Activated CD8-positive, alpha-beta T cell treated with anti-CD3 and anti-CD28 coated beads for 36 hours (primary cell): Measurements from ENCODE around the gene NDUFS7. TPM values are rescaled to one million over a fixed set of nuclear protein-coding genes. Genes with fewer than 3 reads are reported as not detected.

Source experiments
- ATAC-seq: fragments of 200-7000 bp; cut with Tn5 transposase; one replicate; pipeline ENCODE4 v1.10.0; 2021; ENCODE audit warnings: mild to moderate bottlenecking, moderate library complexity
- CTCF ChIA-PET: fragments of 350-600 bp; sonication (Branson Sonifier 250); formaldehyde crosslinking; loops from one replicate; lab custom pipeline; 2021; ENCODE audit warnings: antibody characterized with exemption; lab: Charles Lee
- POLR2A ChIA-PET: fragments of 350-600 bp; sonication (Branson Sonifier 250); formaldehyde crosslinking; loops from one replicate; lab custom pipeline; 2021; ENCODE audit warnings: antibody characterized with exemption; lab: Charles Lee
- DNase-seq: peaks from one replicate; pipeline ENCODE4 v3.0.0-alpha.2; 2020
- H3K27ac Mint-ChIP-seq: one replicate; pipeline ENCODE4 v1.8.0; 2021; ENCODE audit warnings: mild to moderate bottlenecking, mixed read lengths
- H3K27me3 Mint-ChIP-seq: one replicate; pipeline ENCODE4 v1.8.0; 2021; ENCODE audit warnings: mixed read lengths
- H3K36me3 Mint-ChIP-seq: one replicate; pipeline ENCODE4 v1.8.0; 2021; ENCODE audit warnings: low read depth, mixed read lengths
- H3K4me1 Mint-ChIP-seq: one replicate; pipeline ENCODE4 v1.8.0; 2021; ENCODE audit warnings: low read depth, mixed read lengths
- H3K4me3 Mint-ChIP-seq: one replicate; pipeline ENCODE4 v1.8.0; 2021; ENCODE audit warnings: mild to moderate bottlenecking, moderate library complexity, mixed read lengths
- H3K9me3 Mint-ChIP-seq: one replicate; pipeline ENCODE4 v1.8.0; 2021; ENCODE audit warnings: mixed read lengths
- intact Hi-C: fragments of 100-400 bp; cut with micrococcal nuclease; formaldehyde crosslinking; loops from one replicate; pipeline ENCODE4 v1.10.0; 2022
- total RNA-seq, 2 experiments: library from RNA; stranded (reverse); gene quantifications; one replicate each; pipeline ENCODE4 v1.2.3, GENCODE V29; 2021
- TF ChIP-seq, protein P1 (sequence below): fragments of 200-600 bp; IDR thresholded peaks from one replicate; pipeline ENCODE4 v1.8.0; 2022; ENCODE audit warnings: antibody characterized with exemption, mild to moderate bottlenecking

NDUFS7 gene
- total RNA-seq, 2 experiments from 2014 or later = 113 to 120 TPM

DNA sequence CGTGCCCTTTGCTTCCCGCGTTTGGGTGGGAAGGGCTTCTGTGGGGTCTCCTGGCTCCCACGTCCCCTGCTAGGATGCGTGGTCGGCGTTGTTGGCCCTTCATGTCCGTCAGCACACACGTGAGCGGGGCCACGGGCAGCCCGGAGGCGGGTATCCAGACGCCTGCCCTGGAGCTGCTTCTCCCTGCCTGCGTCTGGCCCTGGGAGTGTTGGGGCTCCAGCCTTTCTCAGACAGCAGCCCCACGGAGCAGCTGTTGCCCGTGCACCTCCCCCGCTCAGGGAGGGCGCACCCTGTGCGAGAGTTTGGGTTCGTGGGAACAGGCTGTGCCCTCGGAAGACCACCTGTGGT lies 38.2 kb downstream of the NDUFS7 start:
- TF ChIP-seq, protein P1, sequence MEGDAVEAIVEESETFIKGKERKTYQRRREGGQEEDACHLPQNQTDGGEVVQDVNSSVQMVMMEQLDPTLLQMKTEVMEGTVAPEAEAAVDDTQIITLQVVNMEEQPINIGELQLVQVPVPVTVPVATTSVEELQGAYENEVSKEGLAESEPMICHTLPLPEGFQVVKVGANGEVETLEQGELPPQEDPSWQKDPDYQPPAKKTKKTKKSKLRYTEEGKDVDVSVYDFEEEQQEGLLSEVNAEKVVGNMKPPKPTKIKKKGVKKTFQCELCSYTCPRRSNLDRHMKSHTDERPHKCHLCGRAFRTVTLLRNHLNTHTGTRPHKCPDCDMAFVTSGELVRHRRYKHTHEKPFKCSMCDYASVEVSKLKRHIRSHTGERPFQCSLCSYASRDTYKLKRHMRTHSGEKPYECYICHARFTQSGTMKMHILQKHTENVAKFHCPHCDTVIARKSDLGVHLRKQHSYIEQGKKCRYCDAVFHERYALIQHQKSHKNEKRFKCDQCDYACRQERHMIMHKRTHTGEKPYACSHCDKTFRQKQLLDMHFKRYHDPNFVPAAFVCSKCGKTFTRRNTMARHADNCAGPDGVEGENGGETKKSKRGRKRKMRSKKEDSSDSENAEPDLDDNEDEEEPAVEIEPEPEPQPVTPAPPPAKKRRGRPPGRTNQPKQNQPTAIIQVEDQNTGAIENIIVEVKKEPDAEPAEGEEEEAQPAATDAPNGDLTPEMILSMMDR = no peak
- ChIA-PET CTCF (no interaction called here), POLR2A (interaction anchor here (0.6 to 2.1 kb wide), 2 partner anchors 9 to 130 kb away, joined by 3 to 8 read pairs; no protein-coding TSS in a partner anchor)
- H3K9me3 Mint-ChIP-seq = no peaks in the 10 kb centered on the region
- ATAC-seq (no peak), DNase-seq (no peak)
- peaks cover 51% of the 10 kb centered on the region for H3K36me3 Mint-ChIP-seq
- peaks cover 8% of the 10 kb centered on the region for H3K4me1 Mint-ChIP-seq
- no peaks in the 10 kb centered on the region for H3K27me3 Mint-ChIP-seq
- H3K27ac Mint-ChIP-seq = no peak overlapping the region
- intact Hi-C loops = no loop called here
- H3K4me3 Mint-ChIP-seq = no peak overlapping the region

DNA sequence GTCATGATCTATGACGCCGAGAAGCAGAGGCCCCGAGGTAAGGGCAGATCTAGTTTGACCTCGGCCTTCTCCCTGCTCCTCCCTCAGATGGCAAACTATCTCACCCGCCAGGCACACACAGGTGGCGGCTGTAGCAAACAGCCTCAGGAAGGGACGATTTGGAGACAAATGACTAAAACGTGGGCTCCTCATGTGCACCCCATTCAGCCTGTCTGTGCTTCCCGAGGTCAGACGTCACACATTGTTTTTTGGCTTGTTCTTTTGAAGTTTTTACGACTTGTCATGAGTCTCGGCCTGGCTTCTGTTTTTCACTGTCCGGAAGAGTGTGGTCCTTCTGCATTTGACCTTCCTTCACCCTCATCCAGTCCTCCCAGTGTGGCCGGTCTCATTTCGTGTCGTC lies 38.7 kb downstream of the NDUFS7 start:
- intact Hi-C loops = no loop called here
- no peak for ATAC-seq
- ChIA-PET CTCF (no interaction called here), POLR2A (interaction anchor here (0.6 to 2.1 kb wide), 2 partner anchors 10 to 129 kb away, joined by 3 to 8 read pairs; no protein-coding TSS in a partner anchor)
- no peak for DNase-seq
- Mint-ChIP-seq H3K27ac (no peak overlapping the region), H3K27me3 (no peaks in the 10 kb centered on the region), H3K4me3 (no peak overlapping the region), H3K36me3 (peaks cover 48% of the 10 kb centered on the region), H3K4me1 (peaks cover 5% of the 10 kb centered on the region), H3K9me3 (no peaks in the 10 kb centered on the region)
- TF ChIP-seq, protein P1 = no peak

DNA sequence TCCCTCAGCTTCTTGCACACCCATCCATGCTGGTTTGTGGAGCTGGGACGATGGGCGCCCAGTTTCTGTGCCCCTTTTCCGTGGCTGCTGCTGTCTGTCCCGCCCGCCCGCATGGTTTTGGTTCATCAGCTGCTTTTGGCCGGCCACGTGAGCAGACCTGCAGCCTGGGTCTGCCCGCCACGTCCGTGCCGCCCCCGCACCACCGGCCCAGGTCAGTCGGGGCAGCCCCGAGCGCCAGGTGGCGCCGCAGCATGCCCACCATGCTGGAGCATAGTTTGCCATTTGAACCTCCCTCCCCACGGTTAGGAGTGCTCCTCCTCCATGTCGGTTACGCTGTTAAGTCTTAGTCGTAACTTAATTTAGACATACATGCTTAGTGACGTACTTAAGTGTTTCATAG lies 39.2 kb downstream of the NDUFS7 start:
- ChIA-PET POLR2A (no interaction called here), CTCF (no interaction called here)
- H3K4me1 Mint-ChIP-seq = peaks cover 2% of the 10 kb centered on the region
- ATAC-seq = no peak
- DNase-seq = no peak
- TF ChIP-seq, protein P1 = no peak
- intact Hi-C loops = no loop called here
- peaks cover 45% of the 10 kb centered on the region for H3K36me3 Mint-ChIP-seq
- H3K27ac Mint-ChIP-seq = no peak overlapping the region
- no peak overlapping the region for H3K4me3 Mint-ChIP-seq
- no peaks in the 10 kb centered on the region for H3K9me3 Mint-ChIP-seq
- no peaks in the 10 kb centered on the region for H3K27me3 Mint-ChIP-seq

DNA sequence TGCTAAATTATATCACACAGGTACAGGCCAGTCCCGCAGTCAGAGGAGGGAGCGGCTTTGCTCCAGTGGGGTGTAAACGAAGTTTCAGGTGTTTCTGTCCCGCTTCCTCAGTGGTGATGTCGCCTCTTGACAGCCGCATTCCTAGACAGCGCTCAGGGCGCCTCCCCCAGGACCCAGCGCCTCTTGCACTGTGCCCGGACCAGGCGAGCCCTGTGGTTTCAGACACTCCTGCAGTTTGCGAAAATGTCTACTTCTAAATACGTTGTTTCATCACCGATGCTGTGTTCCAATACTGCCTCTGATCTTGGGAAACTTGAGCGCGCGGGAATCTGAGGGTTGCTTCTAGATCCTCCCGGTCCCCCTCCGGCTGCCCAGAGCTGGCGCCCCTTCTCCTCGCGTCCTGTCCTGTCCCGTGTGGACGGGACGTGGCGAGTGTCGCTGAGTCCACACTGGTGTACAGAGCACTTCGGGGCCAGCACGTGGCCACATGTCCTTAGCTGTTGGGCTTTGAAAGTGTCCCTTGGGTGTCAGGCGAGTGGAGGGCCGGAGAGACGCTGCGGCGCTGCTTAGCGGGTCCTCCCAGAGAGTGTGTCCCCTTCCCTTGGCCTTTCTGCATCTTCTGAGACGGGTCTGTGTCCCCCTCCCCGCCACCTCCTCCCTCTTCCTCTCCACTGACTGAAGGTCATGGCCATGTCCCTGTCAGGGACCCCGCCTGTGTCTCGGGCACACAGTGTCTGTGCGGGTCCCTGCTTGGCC lies 39.9 kb downstream of the NDUFS7 start:
- Mint-ChIP-seq H3K27ac (no peak overlapping the region), H3K27me3 (no peaks in the 10 kb centered on the region), H3K9me3 (no peaks in the 10 kb centered on the region), H3K4me3 (no peak overlapping the region), H3K4me1 (no peaks in the 10 kb centered on the region), H3K36me3 (peaks cover 42% of the 10 kb centered on the region)
- DNase-seq (no peak), ATAC-seq (no peak)
- POLR2A ChIA-PET = interaction anchor here (1.5 kb wide), 1 partner anchor 12 kb away, joined by 4 read pairs; no protein-coding TSS in a partner anchor
- intact Hi-C loops = no loop called here
- TF ChIP-seq, protein P1 = no peak
- CTCF ChIA-PET = no interaction called here

DNA sequence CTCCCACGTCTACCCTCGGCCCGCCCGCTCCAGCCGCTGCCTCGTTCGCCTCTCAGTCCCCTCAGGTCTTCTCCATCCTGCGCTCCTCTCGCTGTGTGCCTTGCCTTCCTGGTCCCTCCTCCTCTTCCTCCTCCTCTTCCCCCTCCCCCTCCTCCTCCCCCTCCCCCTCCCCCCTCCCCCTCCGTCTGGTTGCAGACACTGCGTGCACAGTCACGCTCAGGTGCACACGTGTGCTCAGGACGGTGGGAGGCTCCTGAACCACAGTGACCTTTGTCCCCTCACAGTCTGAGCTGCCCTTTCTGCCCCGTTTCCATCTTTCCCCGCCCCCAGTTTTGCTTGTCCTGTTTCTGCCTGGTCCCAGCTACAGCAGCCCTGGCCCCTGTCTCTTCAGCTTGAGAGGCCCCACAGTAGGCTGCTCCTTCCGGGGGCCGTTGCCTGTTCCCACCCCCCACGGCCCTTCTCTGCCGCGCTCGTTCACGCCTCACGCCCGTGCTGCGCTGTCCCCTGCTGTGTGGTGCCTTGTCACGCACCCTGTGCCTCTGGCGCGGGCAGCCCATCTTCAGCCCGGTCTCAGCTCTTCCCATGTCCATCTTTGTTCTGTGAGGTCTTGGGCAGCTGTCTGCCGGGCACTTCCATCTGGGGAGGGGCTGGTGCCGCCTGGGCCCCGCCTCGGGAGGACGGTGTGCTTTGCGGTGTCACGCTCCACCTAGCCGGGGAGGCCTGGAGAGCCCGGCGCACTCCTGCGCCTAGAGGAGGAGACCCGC lies 40.7 kb downstream of the NDUFS7 start:
- no peak for ATAC-seq
- Mint-ChIP-seq H3K4me1 (no peaks in the 10 kb centered on the region), H3K9me3 (no peaks in the 10 kb centered on the region), H3K4me3 (no peak overlapping the region), H3K36me3 (peaks cover 36% of the 10 kb centered on the region), H3K27me3 (no peaks in the 10 kb centered on the region), H3K27ac (no peak overlapping the region)
- POLR2A ChIA-PET = interaction anchor here (0.8 to 1.5 kb wide), 2 partner anchors 12 to 13 kb away, joined by 3 to 4 read pairs; partner anchors contain the start of gene RPS15
- DNase-seq = no peak
- intact Hi-C loops = no loop called here
- CTCF ChIA-PET = no interaction called here
- TF ChIP-seq, protein P1 = no peak
